HepG2 (cell line): ENCODE results near the gene TTLL12. TPM values are rescaled to one million over a fixed set of nuclear protein-coding genes. Genes with fewer than 3 reads are reported as not detected.

Experiments used
- FOXO1 ChIP-seq: sonication (generic); formaldehyde crosslinking; IDR thresholded peaks from 2 replicates; pipeline ENCODE4 v1.4.0; 2020; ENCODE audit warnings: missing genetic modification reagents
- ONECUT2 ChIP-seq: sonication (generic); formaldehyde crosslinking; IDR thresholded peaks from 2 replicates; pipeline ENCODE4 v1.4.0; 2020; ENCODE audit warnings: missing genetic modification reagents
- TARDBP ChIP-seq: sonication (generic); formaldehyde crosslinking; IDR thresholded peaks from 2 replicates; pipeline ENCODE4 v1.8.0; 2022; ENCODE audit warnings: mild to moderate bottlenecking, missing genetic modification reagents
- ZNF33B ChIP-seq: sonication (generic); formaldehyde crosslinking; IDR thresholded peaks from 2 replicates; pipeline ENCODE4 v1.5.1; 2020; ENCODE audit warnings: mild to moderate bottlenecking, missing genetic modification reagents
- ZNF652 ChIP-seq: IDR thresholded peaks from 2 replicates; pipeline ENCODE4 v1.6.1; 2016; ENCODE audit warnings: low read depth, borderline replicate concordance
- polyA plus RNA-seq, 8 experiments: library from polyadenylated mRNA; depleted of rRNA in 3 of 8; stranded (reverse) in 7 of 8; unstranded in 1 of 8; fragments of >200 nt; fragmentation: Illumina TruSeq in 4 of 8; extraction: Trizol in 4 of 8; gene quantifications; 2 replicates each; pipeline versions ENCODE4 v1.2.1 to v1.2.3, GENCODE V29; 2011 to 2016; ENCODE audit warnings: low read depth in 4 of 8, missing spikeins in 1 of 8, mixed read lengths in 1 of 8; ENCODE audit not compliant: insufficient read depth in 1 of 8
- total RNA-seq, 5 experiments: library from RNA; depleted of rRNA; stranded (reverse); fragments of >200 nt; fragmentation: Illumina TruSeq; extraction: Trizol; gene quantifications; 2 replicates each; pipeline ENCODE4 v1.2.3, GENCODE V29; 2016; ENCODE audit warnings: low read depth in 1 of 5
- TF ChIP-seq, protein P1 (sequence below), 2 experiments: fragments of 450-650 bp in 1 of 2; sonication (generic) in 1 of 2; formaldehyde crosslinking in 1 of 2; IDR thresholded peaks; 2 replicates each; pipeline versions ENCODE4 v1.6.1 to v1.8.0; 2016 to 2022; ENCODE audit warnings: antibody characterized with exemption in 1 of 2, mild to moderate bottlenecking in 1 of 2, missing genetic modification reagents in 1 of 2
- TF ChIP-seq, protein P2 (sequence below): sonication (generic); formaldehyde crosslinking; IDR thresholded peaks from 2 replicates; pipeline ENCODE4 v1.9.0; 2021; ENCODE audit warnings: missing genetic modification reagents, borderline replicate concordance
- TF ChIP-seq, protein P3 (sequence below): sonication (generic); formaldehyde crosslinking; IDR thresholded peaks from 2 replicates; pipeline ENCODE4 v1.8.0; 2022; ENCODE audit warnings: mild to moderate bottlenecking, missing genetic modification reagents, moderate library complexity
- TF ChIP-seq, protein P4 (sequence below): sonication (generic); formaldehyde crosslinking; IDR thresholded peaks from 2 replicates; pipeline ENCODE4 v1.4.0; 2020; ENCODE audit warnings: missing genetic modification reagents
- TF ChIP-seq, protein P5 (sequence below): sonication (generic); formaldehyde crosslinking; IDR thresholded peaks from 2 replicates; pipeline ENCODE4 v1.5.0; 2020; ENCODE audit warnings: mild to moderate bottlenecking, missing genetic modification reagents, borderline replicate concordance

The TTLL12 gene
- total and polyA plus RNA-seq, 2 of the 13 experiments (the other 11 are each of a cell fraction or from before 2014, with no cell fraction given) = 11.9 to 38.1 TPM

DNA sequence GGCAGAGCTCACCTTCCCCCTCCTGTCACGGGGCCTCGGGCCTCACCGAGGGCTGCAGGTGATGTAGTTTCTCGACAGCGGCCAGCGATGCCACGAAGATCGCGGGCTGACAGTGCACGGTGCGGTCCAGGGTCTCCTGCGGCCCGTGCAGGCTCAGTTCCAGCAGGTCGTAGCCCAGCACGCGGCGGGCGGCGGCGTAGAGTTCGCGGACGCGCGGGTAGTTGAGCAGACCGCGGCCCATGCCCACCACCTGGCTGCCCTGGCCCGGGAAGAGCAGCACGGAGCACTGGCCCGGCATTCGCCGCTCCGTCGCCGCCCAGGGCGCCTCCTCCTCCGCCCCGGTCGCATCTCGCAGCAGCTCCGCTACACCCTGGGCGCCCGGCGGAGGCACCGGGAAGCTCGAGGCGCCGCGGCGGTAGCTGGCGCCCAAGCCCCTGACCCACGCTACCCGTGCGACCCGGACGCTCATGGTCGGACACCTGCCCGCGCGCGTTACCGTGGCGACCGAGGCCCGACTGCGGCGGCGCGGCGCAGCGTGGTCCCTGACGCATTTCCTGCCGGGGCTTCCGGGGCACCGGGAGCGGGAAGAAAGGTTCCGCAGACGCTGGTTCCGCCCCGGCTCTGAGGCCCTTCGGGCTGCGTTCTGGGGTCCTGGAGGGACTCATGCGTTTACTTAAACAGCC lies 43.9 kb downstream of the TTLL12 start, which contains the start of gene MCAT (continued):
- TF ChIP-seq, protein P1, sequence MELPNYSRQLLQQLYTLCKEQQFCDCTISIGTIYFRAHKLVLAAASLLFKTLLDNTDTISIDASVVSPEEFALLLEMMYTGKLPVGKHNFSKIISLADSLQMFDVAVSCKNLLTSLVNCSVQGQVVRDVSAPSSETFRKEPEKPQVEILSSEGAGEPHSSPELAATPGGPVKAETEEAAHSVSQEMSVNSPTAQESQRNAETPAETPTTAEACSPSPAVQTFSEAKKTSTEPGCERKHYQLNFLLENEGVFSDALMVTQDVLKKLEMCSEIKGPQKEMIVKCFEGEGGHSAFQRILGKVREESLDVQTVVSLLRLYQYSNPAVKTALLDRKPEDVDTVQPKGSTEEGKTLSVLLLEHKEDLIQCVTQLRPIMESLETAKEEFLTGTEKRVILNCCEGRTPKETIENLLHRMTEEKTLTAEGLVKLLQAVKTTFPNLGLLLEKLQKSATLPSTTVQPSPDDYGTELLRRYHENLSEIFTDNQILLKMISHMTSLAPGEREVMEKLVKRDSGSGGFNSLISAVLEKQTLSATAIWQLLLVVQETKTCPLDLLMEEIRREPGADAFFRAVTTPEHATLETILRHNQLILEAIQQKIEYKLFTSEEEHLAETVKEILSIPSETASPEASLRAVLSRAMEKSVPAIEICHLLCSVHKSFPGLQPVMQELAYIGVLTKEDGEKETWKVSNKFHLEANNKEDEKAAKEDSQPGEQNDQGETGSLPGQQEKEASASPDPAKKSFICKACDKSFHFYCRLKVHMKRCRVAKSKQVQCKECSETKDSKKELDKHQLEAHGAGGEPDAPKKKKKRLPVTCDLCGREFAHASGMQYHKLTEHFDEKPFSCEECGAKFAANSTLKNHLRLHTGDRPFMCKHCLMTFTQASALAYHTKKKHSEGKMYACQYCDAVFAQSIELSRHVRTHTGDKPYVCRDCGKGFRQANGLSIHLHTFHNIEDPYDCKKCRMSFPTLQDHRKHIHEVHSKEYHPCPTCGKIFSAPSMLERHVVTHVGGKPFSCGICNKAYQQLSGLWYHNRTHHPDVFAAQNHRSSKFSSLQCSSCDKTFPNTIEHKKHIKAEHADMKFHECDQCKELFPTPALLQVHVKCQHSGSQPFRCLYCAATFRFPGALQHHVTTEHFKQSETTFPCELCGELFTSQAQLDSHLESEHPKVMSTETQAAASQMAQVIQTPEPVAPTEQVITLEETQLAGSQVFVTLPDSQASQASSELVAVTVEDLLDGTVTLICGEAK (IDR thresholded peaks at IDR 0.05) = peak; percentile 61
- TF ChIP-seq, protein P1 (CRISPR knock-in tag; IDR thresholded peaks at IDR 0.05) = peak; percentile 74; the same call in 1 of the 2 replicates
- peak; percentile 76; the same call in 1 of the 2 replicates for TF ChIP-seq TARDBP (CRISPR knock-in tag)
- no peak for TF ChIP-seq ZNF652 (CRISPR knock-in tag)
- TF ChIP-seq, protein P2, sequence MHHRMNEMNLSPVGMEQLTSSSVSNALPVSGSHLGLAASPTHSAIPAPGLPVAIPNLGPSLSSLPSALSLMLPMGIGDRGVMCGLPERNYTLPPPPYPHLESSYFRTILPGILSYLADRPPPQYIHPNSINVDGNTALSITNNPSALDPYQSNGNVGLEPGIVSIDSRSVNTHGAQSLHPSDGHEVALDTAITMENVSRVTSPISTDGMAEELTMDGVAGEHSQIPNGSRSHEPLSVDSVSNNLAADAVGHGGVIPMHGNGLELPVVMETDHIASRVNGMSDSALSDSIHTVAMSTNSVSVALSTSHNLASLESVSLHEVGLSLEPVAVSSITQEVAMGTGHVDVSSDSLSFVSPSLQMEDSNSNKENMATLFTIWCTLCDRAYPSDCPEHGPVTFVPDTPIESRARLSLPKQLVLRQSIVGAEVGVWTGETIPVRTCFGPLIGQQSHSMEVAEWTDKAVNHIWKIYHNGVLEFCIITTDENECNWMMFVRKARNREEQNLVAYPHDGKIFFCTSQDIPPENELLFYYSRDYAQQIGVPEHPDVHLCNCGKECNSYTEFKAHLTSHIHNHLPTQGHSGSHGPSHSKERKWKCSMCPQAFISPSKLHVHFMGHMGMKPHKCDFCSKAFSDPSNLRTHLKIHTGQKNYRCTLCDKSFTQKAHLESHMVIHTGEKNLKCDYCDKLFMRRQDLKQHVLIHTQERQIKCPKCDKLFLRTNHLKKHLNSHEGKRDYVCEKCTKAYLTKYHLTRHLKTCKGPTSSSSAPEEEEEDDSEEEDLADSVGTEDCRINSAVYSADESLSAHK (CRISPR knock-in tag) = no peak
- TF ChIP-seq, protein P3, sequence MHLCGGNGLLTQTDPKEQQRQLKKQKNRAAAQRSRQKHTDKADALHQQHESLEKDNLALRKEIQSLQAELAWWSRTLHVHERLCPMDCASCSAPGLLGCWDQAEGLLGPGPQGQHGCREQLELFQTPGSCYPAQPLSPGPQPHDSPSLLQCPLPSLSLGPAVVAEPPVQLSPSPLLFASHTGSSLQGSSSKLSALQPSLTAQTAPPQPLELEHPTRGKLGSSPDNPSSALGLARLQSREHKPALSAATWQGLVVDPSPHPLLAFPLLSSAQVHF (CRISPR knock-in tag) = 0 out of 2 replicates have a peak, but pooled peaks have one; percentile 64
- TF ChIP-seq, protein P4, sequence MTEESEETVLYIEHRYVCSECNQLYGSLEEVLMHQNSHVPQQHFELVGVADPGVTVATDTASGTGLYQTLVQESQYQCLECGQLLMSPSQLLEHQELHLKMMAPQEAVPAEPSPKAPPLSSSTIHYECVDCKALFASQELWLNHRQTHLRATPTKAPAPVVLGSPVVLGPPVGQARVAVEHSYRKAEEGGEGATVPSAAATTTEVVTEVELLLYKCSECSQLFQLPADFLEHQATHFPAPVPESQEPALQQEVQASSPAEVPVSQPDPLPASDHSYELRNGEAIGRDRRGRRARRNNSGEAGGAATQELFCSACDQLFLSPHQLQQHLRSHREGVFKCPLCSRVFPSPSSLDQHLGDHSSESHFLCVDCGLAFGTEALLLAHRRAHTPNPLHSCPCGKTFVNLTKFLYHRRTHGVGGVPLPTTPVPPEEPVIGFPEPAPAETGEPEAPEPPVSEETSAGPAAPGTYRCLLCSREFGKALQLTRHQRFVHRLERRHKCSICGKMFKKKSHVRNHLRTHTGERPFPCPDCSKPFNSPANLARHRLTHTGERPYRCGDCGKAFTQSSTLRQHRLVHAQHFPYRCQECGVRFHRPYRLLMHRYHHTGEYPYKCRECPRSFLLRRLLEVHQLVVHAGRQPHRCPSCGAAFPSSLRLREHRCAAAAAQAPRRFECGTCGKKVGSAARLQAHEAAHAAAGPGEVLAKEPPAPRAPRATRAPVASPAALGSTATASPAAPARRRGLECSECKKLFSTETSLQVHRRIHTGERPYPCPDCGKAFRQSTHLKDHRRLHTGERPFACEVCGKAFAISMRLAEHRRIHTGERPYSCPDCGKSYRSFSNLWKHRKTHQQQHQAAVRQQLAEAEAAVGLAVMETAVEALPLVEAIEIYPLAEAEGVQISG (CRISPR knock-in tag) = peak; percentile 91
- no peak for TF ChIP-seq ZNF33B (CRISPR knock-in tag)
- TF ChIP-seq, protein P5, sequence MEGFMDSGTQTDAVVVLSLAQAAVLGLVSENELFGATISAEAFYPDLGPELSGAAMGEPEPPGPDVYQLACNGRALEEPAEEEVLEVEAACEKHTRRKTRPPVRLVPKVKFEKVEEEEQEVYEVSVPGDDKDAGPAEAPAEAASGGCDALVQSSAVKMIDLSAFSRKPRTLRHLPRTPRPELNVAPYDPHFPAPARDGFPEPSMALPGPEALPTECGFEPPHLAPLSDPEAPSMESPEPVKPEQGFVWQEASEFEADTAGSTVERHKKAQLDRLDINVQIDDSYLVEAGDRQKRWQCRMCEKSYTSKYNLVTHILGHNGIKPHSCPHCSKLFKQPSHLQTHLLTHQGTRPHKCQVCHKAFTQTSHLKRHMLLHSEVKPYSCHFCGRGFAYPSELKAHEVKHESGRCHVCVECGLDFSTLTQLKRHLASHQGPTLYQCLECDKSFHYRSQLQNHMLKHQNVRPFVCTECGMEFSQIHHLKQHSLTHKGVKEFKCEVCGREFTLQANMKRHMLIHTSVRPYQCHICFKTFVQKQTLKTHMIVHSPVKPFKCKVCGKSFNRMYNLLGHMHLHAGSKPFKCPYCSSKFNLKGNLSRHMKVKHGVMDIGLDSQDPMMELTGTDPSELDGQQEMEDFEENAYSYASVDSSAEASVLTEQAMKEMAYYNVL (CRISPR knock-in tag) = 0 out of 2 replicates have a peak, but pooled peaks have one; percentile 22
- TF ChIP-seq ONECUT2 (CRISPR knock-in tag) = no peak
- TF ChIP-seq FOXO1 (CRISPR knock-in tag) = no peak
